ENCODE data around the gene HHIPL2. TPM values are rescaled to one million over a fixed set of nuclear protein-coding genes. Genes with fewer than 3 reads are reported as not detected.
A peak's percentile ranks its signal among the peaks of the same experiment; 100 is the strongest.

HHIPL2 gene
- total and polyA plus RNA-seq, 4 donors, result 0.31 to 0.98 (median 0.40) TPM; not detected in 1

GRCh38 chr1:222552882-222553281 lies 5.0 kb upstream of the HHIPL2 start:
- TF ChIP-seq CTCF (IDR thresholded peaks at IDR 0.05; ENCODE audit: control extremely low read depth, extremely low read depth), result no peak
- no peak for ATAC-seq (ENCODE audit: insufficient read depth, low FRiP score)
- Histone ChIP-seq H3K4me1 (ENCODE audit: control insufficient read depth in 5 of 5, insufficient read depth in 5 of 5, low read length in 5 of 5) (no peaks in the 10 kb centered on the region), H3K9ac (ENCODE audit: insufficient read depth in 1 of 2, low read length in 2 of 2) (no peak overlapping the region), H3K9me3 (ENCODE audit: control insufficient read depth in 4 of 4, insufficient read depth in 3 of 4, low read length in 3 of 4) (no peaks in the 10 kb centered on the region), H3K27ac (ENCODE audit: low read depth in 1 of 2, low read length in 1 of 2) (no peak overlapping the region), H3K4me3 (no peak overlapping the region), H3K36me3 (ENCODE audit: control insufficient read depth in 4 of 4, insufficient read depth in 4 of 4, low read length in 4 of 4) (peaks cover 0 to 11% (median 6%) of the 10 kb centered on the region in 4 donors), H3K27me3 (ENCODE audit: control insufficient read depth in 3 of 3, insufficient read depth in 3 of 3, low read length in 2 of 3) (no peaks in the 10 kb centered on the region)
- DNase-seq, result no peak
- 82 to 88% methylated on average over 5 of the region's 5 CpGs for WGBS, 2 donors

- H3K36me3 ChIP-seq (ENCODE audit: control insufficient read depth in 4 of 4, insufficient read depth in 4 of 4, low read length in 4 of 4), result no peaks in the 10 kb centered on the region
- DNase-seq, result no peak
- H3K4me1 ChIP-seq (ENCODE audit: control insufficient read depth in 5 of 5, insufficient read depth in 5 of 5, low read length in 5 of 5), result peaks cover 0 to 8% (median 0%) of the 10 kb centered on the region in 5 donors
- H3K27ac ChIP-seq (ENCODE audit: low read depth in 1 of 2, low read length in 1 of 2), result no peak overlapping the region
- no peaks in the 10 kb centered on the region for H3K27me3 ChIP-seq (ENCODE audit: control insufficient read depth in 3 of 3, insufficient read depth in 3 of 3, low read length in 2 of 3)
- no peak for TF ChIP-seq CTCF (IDR thresholded peaks at IDR 0.05; ENCODE audit: control extremely low read depth, extremely low read depth)
- H3K9me3 ChIP-seq (ENCODE audit: control insufficient read depth in 4 of 4, insufficient read depth in 3 of 4, low read length in 3 of 4), result peaks cover 0 to 2% (median 0%) of the 10 kb centered on the region in 4 donors
- no peak for ATAC-seq (ENCODE audit: insufficient read depth, low FRiP score)
- H3K4me3 ChIP-seq, result no peak overlapping the region
- 61 to 68% methylated on average over 8 of the region's 8 CpGs for WGBS, 2 donors
- no peak overlapping the region for H3K9ac ChIP-seq (ENCODE audit: insufficient read depth in 1 of 2, low read length in 2 of 2)
These were observed 667 bp downstream of the HHIPL2 start for GRCh38 chr1:222547260-222547614.

GRCh38 chr1:222546548-222547259 lies 1.2 kb downstream of the HHIPL2 start:
- no peak for ATAC-seq (ENCODE audit: insufficient read depth, low FRiP score)
- no peaks in the 10 kb centered on the region for H3K27me3 ChIP-seq (ENCODE audit: control insufficient read depth in 3 of 3, insufficient read depth in 3 of 3, low read length in 2 of 3)
- peak; percentile 32 to 62 (median 52) for DNase-seq
- no peak overlapping the region for H3K4me3 ChIP-seq
- H3K4me1 ChIP-seq (ENCODE audit: control insufficient read depth in 5 of 5, insufficient read depth in 5 of 5, low read length in 5 of 5), result peaks cover 0 to 8% (median 0%) of the 10 kb centered on the region in 5 donors
- peaks cover 0 to 2% (median 0%) of the 10 kb centered on the region in 4 donors for H3K9me3 ChIP-seq (ENCODE audit: control insufficient read depth in 4 of 4, insufficient read depth in 3 of 4, low read length in 3 of 4)
- H3K27ac ChIP-seq (ENCODE audit: low read depth in 1 of 2, low read length in 1 of 2), result no peak overlapping the region
- H3K36me3 ChIP-seq (ENCODE audit: control insufficient read depth in 4 of 4, insufficient read depth in 4 of 4, low read length in 4 of 4), result no peaks in the 10 kb centered on the region
- 19 to 20% methylated on average over 7 of the region's 7 CpGs for WGBS, 2 donors
- TF ChIP-seq CTCF (IDR thresholded peaks at IDR 0.05; ENCODE audit: control extremely low read depth, extremely low read depth), result no peak
- no peak overlapping the region for H3K9ac ChIP-seq (ENCODE audit: insufficient read depth in 1 of 2, low read length in 2 of 2)

All from lung (tissue), 12 donors.